SU-DHL-6 (cell line): ENCODE results near the gene NRL.

Source experiments
- H2AFZ ChIP-seq: fragments of 200-600 bp; sonication (generic); 2 replicates; pipeline ENCODE4 v1.6.1; 2014; ENCODE audit warnings: low read depth, mild to moderate bottlenecking, moderate library complexity, mixed read lengths, antibody characterized with exemption, low read length; ENCODE audit not compliant: severe bottlenecking
- H3F3A ChIP-seq: fragments of 200-600 bp; shearing (Covaris generic); 2 replicates; pipeline ENCODE4 v1.6.0; 2016; ENCODE audit warnings: antibody characterized with exemption, mild to moderate bottlenecking; ENCODE audit not compliant: insufficient read depth
- H3K27ac ChIP-seq: fragments of 200-600 bp; sonication (generic); 2 replicates; pipeline ENCODE4 v1.5.1; 2016; ENCODE audit warnings: low read depth, mild to moderate bottlenecking, low read length, moderate library complexity, mixed read lengths
- H3K27me3 ChIP-seq: fragments of 200-600 bp; sonication (generic), shearing (Covaris generic); 2 replicates; pipeline ENCODE4 v1.6.0; 2014; ENCODE audit warnings: mild to moderate bottlenecking, low read length
- H3K36me3 ChIP-seq: fragments of 200-600 bp; sonication (generic); 2 replicates; pipeline ENCODE4 v1.6.1; 2014; ENCODE audit warnings: mild to moderate bottlenecking, low read length, mixed read lengths
- H3K4me2 ChIP-seq: fragments of 300-600, 200-600 bp; shearing (Covaris generic), sonication (generic); 2 replicates; pipeline ENCODE4 v1.6.0; 2014; ENCODE audit warnings: low read length, low read depth, mild to moderate bottlenecking; ENCODE audit not compliant: poor library complexity, severe bottlenecking
- H3K4me3 ChIP-seq: fragments of 200-600 bp; sonication (generic); 2 replicates; pipeline ENCODE4 v1.5.1; 2014; ENCODE audit warnings: antibody characterized with exemption, low read length, mild to moderate bottlenecking, mixed read lengths; ENCODE audit not compliant: insufficient read depth, poor library complexity, severe bottlenecking
- H3K79me2 ChIP-seq: fragments of 200-600 bp; sonication (generic); 2 replicates; pipeline ENCODE4 v1.6.1; 2014; ENCODE audit warnings: mild to moderate bottlenecking, low read length, moderate library complexity; ENCODE audit not compliant: insufficient read depth
- H3K9ac ChIP-seq: fragments of 200-600 bp; sonication (generic); 2 replicates; pipeline ENCODE4 v1.7.0; 2014; ENCODE audit warnings: mild to moderate bottlenecking, low read length
- H3K9me2 ChIP-seq: fragments of 200-600 bp; sonication (generic); replicated peaks from 2 replicates; pipeline ENCODE4 v1.6.1; 2014; ENCODE audit warnings: low read length; ENCODE audit not compliant: insufficient read depth
- H3K9me3 ChIP-seq: fragments of 200-600 bp; sonication (generic); 2 replicates; pipeline ENCODE4 v1.6.1; 2014; ENCODE audit warnings: low read length, mixed read lengths; ENCODE audit not compliant: insufficient read depth
- H4K20me1 ChIP-seq: fragments of 200-600 bp; sonication (generic); 2 replicates; pipeline ENCODE4 v1.6.1; 2014; ENCODE audit warnings: low read depth, mild to moderate bottlenecking, antibody characterized with exemption, low read length, moderate library complexity, mixed read lengths
- CTCF ChIP-seq: fragments of 200-600 bp; sonication (generic); IDR thresholded peaks from one replicate; pipeline ENCODE4 v1.5.1; 2017; ENCODE audit warnings: antibody characterized with exemption, mild to moderate bottlenecking, low read length, moderate library complexity; ENCODE audit not compliant: insufficient read depth, poor library complexity, severe bottlenecking
- EZH2phosphoT487 ChIP-seq: fragments of 200-600 bp; sonication (generic), shearing (Covaris generic); conservative IDR thresholded peaks from 2 replicates; pipeline ENCODE4 v1.6.1; 2018; ENCODE audit warnings: mild to moderate bottlenecking, antibody characterized with exemption, low read length, moderate library complexity, mixed read lengths

The NRL gene

DNA sequence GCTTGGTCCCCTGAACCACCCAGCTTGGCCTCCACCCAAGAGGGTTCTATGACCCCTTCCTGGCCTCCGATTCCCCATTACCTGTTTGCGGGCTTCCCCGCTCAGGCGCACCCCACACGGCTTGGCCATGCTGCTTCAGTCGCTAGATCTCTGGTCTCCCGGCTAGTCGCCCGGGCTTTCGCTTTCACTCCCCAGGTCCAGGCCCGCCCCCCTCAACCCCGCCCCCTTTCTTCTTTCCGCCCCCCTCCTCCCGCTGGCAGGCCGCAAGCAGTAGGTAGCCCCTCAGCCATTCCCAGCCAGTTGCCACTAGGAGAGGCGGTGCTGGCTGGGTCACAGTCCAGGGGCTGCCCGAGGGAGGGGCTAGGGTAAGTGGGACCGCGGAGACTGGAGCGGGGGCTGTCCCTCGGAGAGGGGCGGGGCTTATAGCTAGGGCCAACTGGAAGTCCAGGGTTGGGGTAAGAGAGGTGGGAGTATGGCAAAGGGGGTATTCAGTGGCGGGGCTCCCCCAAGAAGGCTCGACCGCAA, 31.8 kb upstream of the NRL start, which contains the start of gene PSME2:
PSME2 (minus strand) TSS at position 158 of the 525 bp plus-strand sequence; CDS start at position 129, 29 bp downstream.
- H3F3A ChIP-seq, result peaks cover 10% of the 10 kb centered on the region; the same call in 1 of the 2 replicates
- peaks cover 26% of the 10 kb centered on the region for H3K79me2 ChIP-seq
- H4K20me1 ChIP-seq, result no peaks in the 10 kb centered on the region
- peak within 1 kb of the TSS; percentile 91 for H3K9ac ChIP-seq
- peak within 1 kb of the TSS; percentile 81 for H3K27ac ChIP-seq
- no peaks in the 10 kb centered on the region for H3K27me3 ChIP-seq
- H3K9me2 ChIP-seq, result no peaks in the 10 kb centered on the region
- peak within 1 kb of the TSS; percentile 96 for H3K4me2 ChIP-seq
- TF ChIP-seq EZH2phosphoT487 (no peak), CTCF (no peak)
- H2AFZ ChIP-seq, result peak within 1 kb of the TSS; percentile 31
- 0 out of 2 replicates have a peak, but pooled peaks cover 6% of the 10 kb centered on the region for H3K36me3 ChIP-seq
- H3K9me3 ChIP-seq, result no peaks in the 10 kb centered on the region
- H3K4me3 ChIP-seq, result peak within 1 kb of the TSS; percentile 95

GRCh38 chr14:24145690-24146452, 31.1 kb upstream of the NRL start:
- Histone ChIP-seq H3K9me2 (no peaks in the 10 kb centered on the region), H3K27ac (peak overlapping the region; percentile 81), H3K27me3 (no peaks in the 10 kb centered on the region), H2AFZ (peak overlapping the region; percentile 25), H3K9me3 (no peaks in the 10 kb centered on the region), H3K36me3 (0 out of 2 replicates have a peak, but pooled peaks cover 6% of the 10 kb centered on the region), H3K4me2 (peak overlapping the region; percentile 96), H3K79me2 (peaks cover 27% of the 10 kb centered on the region), H3K9ac (peak overlapping the region; percentile 91), H3K4me3 (peak overlapping the region; percentile 95), H3F3A (peaks cover 10% of the 10 kb centered on the region; the same call in 1 of the 2 replicates), H4K20me1 (no peaks in the 10 kb centered on the region)
- TF ChIP-seq EZH2phosphoT487 (no peak), CTCF (no peak)

- Histone ChIP-seq H3K9ac (peak overlapping the region; percentile 91), H4K20me1 (no peaks in the 10 kb centered on the region), H3K9me3 (no peaks in the 10 kb centered on the region), H3K4me2 (peak overlapping the region; percentile 96), H3K9me2 (no peaks in the 10 kb centered on the region), H2AFZ (no peak overlapping the region), H3K79me2 (peaks cover 34% of the 10 kb centered on the region), H3K36me3 (0 out of 2 replicates have a peak, but pooled peaks cover 6% of the 10 kb centered on the region), H3K27me3 (no peaks in the 10 kb centered on the region), H3F3A (peaks cover 10% of the 10 kb centered on the region; the same call in 1 of the 2 replicates), H3K4me3 (peak overlapping the region; percentile 95), H3K27ac (no peak overlapping the region)
- TF ChIP-seq EZH2phosphoT487 (no peak), CTCF (no peak)
These were observed 30.5 kb upstream of the NRL start for GRCh38 chr14:24145219-24145618.
